ENCODE measurements around the gene AJUBA. TPM values are rescaled to one million over a fixed set of nuclear protein-coding genes. Genes with fewer than 3 reads are reported as not detected.

AJUBA gene
- total and polyA plus RNA-seq, 2 of the 8 experiments (the other 6 are each of a cell fraction or from before 2014, with no cell fraction given), result 33.1 to 46.0 TPM

DNA sequence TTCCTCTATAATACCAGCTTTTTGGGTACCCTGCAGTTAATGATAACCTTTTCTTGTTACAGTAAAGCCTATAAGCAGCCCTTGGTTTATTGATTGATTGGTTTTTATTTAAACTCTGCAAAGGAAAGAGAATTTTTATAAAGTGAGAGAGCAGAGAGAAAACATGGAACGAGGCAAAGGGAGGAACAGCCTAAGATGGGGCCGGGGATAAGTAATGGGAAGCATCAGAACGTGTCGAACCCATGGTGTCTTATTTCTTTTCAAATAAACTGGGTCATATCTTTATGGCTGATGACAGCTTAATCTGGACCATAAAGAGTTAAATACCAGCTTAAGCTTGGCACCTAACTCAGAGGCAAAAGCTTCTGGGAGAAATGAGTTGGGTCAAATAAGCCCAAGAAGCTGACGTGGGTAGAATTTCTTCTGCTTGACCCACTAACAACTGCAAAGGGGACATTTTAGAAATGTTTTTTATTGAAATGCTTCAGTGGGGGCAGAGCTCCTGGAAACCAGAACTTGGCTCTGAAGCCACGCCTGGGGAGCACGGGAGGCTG lies 39.6 kb upstream of the AJUBA start:
- 75 to 100% methylated on average over 1 to 7 of the region's 7 CpGs for WGBS, 2 experiments (ENCODE audit: extremely low coverage in 1 of 2, insufficient coverage in 1 of 2, insufficient read length in 1 of 2, insufficient replicate concordance in 2 of 2, low coverage in 1 of 2, low lambda C conversion rate in 2 of 2, missing lambda C conversion rate in 1 of 2)
- no peak for TF ChIP-seq SIX5 (IDR thresholded peaks at IDR 0.05; ENCODE audit: low read depth, low read length)
- no peak for TF ChIP-seq ATF2 (IDR thresholded peaks at IDR 0.05; ENCODE audit: low read length)
- TF ChIP-seq, protein P1, sequence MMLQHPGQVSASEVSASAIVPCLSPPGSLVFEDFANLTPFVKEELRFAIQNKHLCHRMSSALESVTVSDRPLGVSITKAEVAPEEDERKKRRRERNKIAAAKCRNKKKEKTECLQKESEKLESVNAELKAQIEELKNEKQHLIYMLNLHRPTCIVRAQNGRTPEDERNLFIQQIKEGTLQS (IDR thresholded peaks at IDR 0.05; ENCODE audit: insufficient read depth, low read depth, low read length), result no peak
- TF ChIP-seq TEAD4 (IDR thresholded peaks at IDR 0.05; ENCODE audit: low read depth, low read length), result no peak
- TF ChIP-seq EZH2 (IDR thresholded peaks at IDR 0.05; ENCODE audit: low read depth, low read length, severe bottlenecking), result no peak
- no peak for TF ChIP-seq KDM1A (IDR thresholded peaks at IDR 0.05; ENCODE audit: borderline replicate concordance, low read length)
- TF ChIP-seq CREB1 (IDR thresholded peaks at IDR 0.05), result no peak
- TF ChIP-seq MAFK (IDR thresholded peaks at IDR 0.05; ENCODE audit: low read depth, low read length), result no peak
- no peak for TF ChIP-seq SAP30 (IDR thresholded peaks at IDR 0.05; ENCODE audit: insufficient read depth, insufficient replicate concordance, low read length)
- no peak for TF ChIP-seq RBBP5 (IDR thresholded peaks at IDR 0.05; ENCODE audit: borderline replicate concordance, low read depth, low read length)
- no peak for TF ChIP-seq SIRT6 (IDR thresholded peaks at IDR 0.05; ENCODE audit: low read length)

More for the DNA sequence above, 39.6 kb upstream of the AJUBA start:
- Histone ChIP-seq H3K4me2 (ENCODE audit: insufficient read depth in 1 of 2, low read depth in 2 of 2, low read length in 2 of 2) (no peak overlapping the region), H3K79me2 (ENCODE audit: control insufficient read depth in 1 of 2, insufficient read depth in 2 of 2, low read length in 2 of 2) (no peaks in the 10 kb centered on the region), H3K4me3 (ENCODE audit: extremely low read depth in 1 of 4, insufficient read depth in 2 of 4, low read depth in 3 of 4, low read length in 4 of 4) (no peak overlapping the region), H3K18ac (ENCODE audit: extremely low read depth, low read length) (no peak overlapping the region), H2AK5ac (ENCODE audit: low read depth, low read length) (no peak overlapping the region), H3K79me1 (ENCODE audit: low read depth, low read length) (no peaks in the 10 kb centered on the region), H3K9ac (replicated peaks in 1 of 4; ENCODE audit: extremely low read depth in 1 of 4, low read depth in 3 of 4, low read length in 3 of 4) (no peak overlapping the region), H2BK15ac (ENCODE audit: low read length) (no peak overlapping the region), H3K27me3 (replicated peaks in 1 of 4; ENCODE audit: control insufficient read depth in 3 of 4, extremely low read depth in 1 of 4, insufficient read depth in 3 of 4, low read length in 3 of 4) (no peaks in the 10 kb centered on the region), H3K4me1 (replicated peaks in 1 of 4; ENCODE audit: control insufficient read depth in 3 of 4, insufficient read depth in 4 of 4, low read length in 3 of 4) (peaks cover 0 to 3% (median under 1%) of the 10 kb centered on the region in 4 experiments; a peak in 1 of 7 replicates), H4K8ac (ENCODE audit: extremely low read depth, insufficient read depth, low read length) (no peak overlapping the region), H2BK12ac (ENCODE audit: low read depth, low read length) (no peak overlapping the region), H2BK120ac (replicated peaks; ENCODE audit: low read depth, low read length) (no peak overlapping the region), H3K14ac (ENCODE audit: insufficient read length) (no peak overlapping the region), H3K4ac (replicated peaks; ENCODE audit: insufficient read length, low read depth, low read length) (no peak overlapping the region), H3K9me3 (ENCODE audit: insufficient read depth in 2 of 2, low read depth in 1 of 2, low read length in 1 of 2) (no peaks in the 10 kb centered on the region), H2BK5ac (ENCODE audit: low read depth, low read length) (no peak overlapping the region), H2BK20ac (ENCODE audit: low read length) (no peak overlapping the region), H4K5ac (ENCODE audit: insufficient read length, low read depth, low read length) (no peak overlapping the region), H4K20me1 (replicated peaks in 1 of 2; ENCODE audit: control insufficient read depth in 1 of 2, insufficient read depth in 2 of 2, low read length in 2 of 2) (peaks cover 0 to 3% of the 10 kb centered on the region in 2 experiments), H3K36me3 (ENCODE audit: control insufficient read depth in 2 of 4, insufficient read depth in 4 of 4, low read length in 3 of 4) (peaks cover 3 to 15% (median 9%) of the 10 kb centered on the region in 4 experiments; a peak in 6 of 8 replicates), H3K56ac (replicated peaks; ENCODE audit: insufficient read length, low read depth, low read length) (no peak overlapping the region), H3K27ac (ENCODE audit: low read depth, low read length) (no peak overlapping the region), H3K23me2 (ENCODE audit: low read depth, low read length) (no peaks in the 10 kb centered on the region; the same call in 1 of the 2 replicates), H2AFZ (ENCODE audit: low read length) (no peak overlapping the region), H4K91ac (replicated peaks; ENCODE audit: insufficient read length, low read length) (no peak overlapping the region), H3K23ac (ENCODE audit: insufficient read length) (no peak overlapping the region)
- no peak for FAIRE-seq
- ChIA-PET POLR2A (ENCODE audit: partially characterized antibody) (interaction anchor here (0.7 to 11.2 kb wide), 7 partner anchors 9 to 27 kb away, joined by 3 to 99 read pairs (median 5); partner anchors contain the start of gene PSMB5), CTCF (ENCODE audit: partially characterized antibody) (interaction anchor here (1.0 to 11.9 kb wide), 9 partner anchors 9 to 47 kb away, joined by 3 to 103 read pairs (median 5); partner anchors contain the start of genes AJUBA, CDH24 and PSMB11)
- DNase-seq (ENCODE audit: low read depth in 1 of 2, low spot score in 2 of 2), result no peak
